AG04449 (cell line): ENCODE data around the gene NEMP1.
"Not testable (repeated sequence)": the region's sequence is repeated elsewhere in the genome, so short reads cannot be mapped to it uniquely, and the experiment has no call there.

Experiments used
- CTCF ChIA-PET: fragments of 350-600 bp; formaldehyde crosslinking; extraction: SDS; loops from one replicate; lab custom pipeline; 2021; ENCODE audit warnings: antibody characterized with exemption; lab: Yijun Ruan, JAX
- POLR2A ChIA-PET: fragments of 400-600, 350-600 bp; formaldehyde crosslinking; extraction: SDS; loops from one replicate; lab custom pipeline; 2020; ENCODE audit warnings: antibody characterized with exemption, inconsistent platforms; lab: Yijun Ruan, JAX
- DNase-seq: peaks from one replicate; pipeline ENCODE4 v3.0.0-alpha.2; 2010; ENCODE audit warnings: low read depth, low spot score
- H3K4me3 ChIP-seq: 2 replicates; pipeline ENCODE4 v1.5.1; 2011; ENCODE audit warnings: low read depth, mild to moderate bottlenecking, control low read depth, low read length
- TF ChIP-seq, protein P1 (sequence below): IDR thresholded peaks from one replicate; pipeline ENCODE4 v1.5.1; 2011; ENCODE audit warnings: mild to moderate bottlenecking, moderate library complexity, low read length, control low read depth, inconsistent platforms; ENCODE audit not compliant: insufficient read depth; ENCODE audit errors: missing control alignments

The NEMP1 gene

DNA sequence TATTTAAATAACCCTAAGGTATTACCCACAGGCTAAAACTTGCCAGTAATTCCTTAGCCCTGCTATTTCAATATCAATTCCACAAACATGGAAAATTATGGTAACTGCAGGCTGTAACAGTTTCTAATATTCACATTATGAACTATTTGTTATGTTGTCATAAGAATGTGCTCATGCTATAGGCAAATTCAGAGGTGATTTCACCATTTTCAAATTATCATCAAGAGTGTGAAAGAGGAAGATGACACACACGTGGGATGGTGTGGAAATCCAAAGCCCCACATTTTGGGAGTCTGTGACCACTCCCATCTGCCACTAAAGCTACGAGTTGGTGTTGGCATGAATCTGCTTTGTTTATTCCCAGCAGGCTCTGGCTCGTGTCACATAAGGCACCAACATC is 22.8 kb downstream of the NEMP1 start:
- no peak for DNase-seq
- POLR2A ChIA-PET, result no interaction called here
- TF ChIP-seq, protein P1, sequence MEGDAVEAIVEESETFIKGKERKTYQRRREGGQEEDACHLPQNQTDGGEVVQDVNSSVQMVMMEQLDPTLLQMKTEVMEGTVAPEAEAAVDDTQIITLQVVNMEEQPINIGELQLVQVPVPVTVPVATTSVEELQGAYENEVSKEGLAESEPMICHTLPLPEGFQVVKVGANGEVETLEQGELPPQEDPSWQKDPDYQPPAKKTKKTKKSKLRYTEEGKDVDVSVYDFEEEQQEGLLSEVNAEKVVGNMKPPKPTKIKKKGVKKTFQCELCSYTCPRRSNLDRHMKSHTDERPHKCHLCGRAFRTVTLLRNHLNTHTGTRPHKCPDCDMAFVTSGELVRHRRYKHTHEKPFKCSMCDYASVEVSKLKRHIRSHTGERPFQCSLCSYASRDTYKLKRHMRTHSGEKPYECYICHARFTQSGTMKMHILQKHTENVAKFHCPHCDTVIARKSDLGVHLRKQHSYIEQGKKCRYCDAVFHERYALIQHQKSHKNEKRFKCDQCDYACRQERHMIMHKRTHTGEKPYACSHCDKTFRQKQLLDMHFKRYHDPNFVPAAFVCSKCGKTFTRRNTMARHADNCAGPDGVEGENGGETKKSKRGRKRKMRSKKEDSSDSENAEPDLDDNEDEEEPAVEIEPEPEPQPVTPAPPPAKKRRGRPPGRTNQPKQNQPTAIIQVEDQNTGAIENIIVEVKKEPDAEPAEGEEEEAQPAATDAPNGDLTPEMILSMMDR, result no peak
- H3K4me3 ChIP-seq, result no peak overlapping the region
- CTCF ChIA-PET, result interaction anchor here (1.7 to 11.6 kb wide), 3 partner anchors 9 to 297 kb away, joined by 5 to 500 read pairs (median 164); partner anchors contain the start of genes MYO1A and ZBTB39

DNA sequence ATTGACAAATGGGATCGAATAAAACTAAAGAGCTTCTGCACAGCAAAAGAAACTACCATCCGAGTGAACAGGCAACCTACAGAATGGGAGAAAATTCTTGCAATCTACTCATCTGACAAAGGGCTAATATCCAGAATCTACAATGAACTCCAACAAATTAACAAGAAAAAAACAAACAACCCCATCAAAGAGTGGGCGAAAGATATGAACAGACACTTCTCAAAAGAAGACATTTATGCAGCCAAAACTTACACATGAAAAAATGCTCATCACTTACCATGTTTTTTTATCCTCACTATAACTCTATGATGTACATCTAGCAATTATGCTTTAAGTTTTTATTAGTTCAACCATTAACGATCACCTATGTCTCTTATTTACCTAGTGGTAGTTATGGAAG is 24.7 kb downstream of the NEMP1 start:
- DNase-seq, POLR2A ChIA-PET, H3K4me3 ChIP-seq: not testable (repeated sequence)
- CTCF ChIA-PET, result interaction anchor here (11.0 kb wide), 1 partner anchor 46 kb away, joined by 92 read pairs; the partner anchor contains the start of gene ZBTB39

- CTCF ChIA-PET, result interaction anchor here (11.0 to 13.2 kb wide), 2 partner anchors 7 to 45 kb away, joined by 92 to 164 read pairs; partner anchors contain the start of gene ZBTB39
- POLR2A ChIA-PET, H3K4me3 ChIP-seq, DNase-seq: not testable (repeated sequence)
Measured at GRCh38 chr12:57053146-57053545, 25.4 kb downstream of the NEMP1 start.

DNA sequence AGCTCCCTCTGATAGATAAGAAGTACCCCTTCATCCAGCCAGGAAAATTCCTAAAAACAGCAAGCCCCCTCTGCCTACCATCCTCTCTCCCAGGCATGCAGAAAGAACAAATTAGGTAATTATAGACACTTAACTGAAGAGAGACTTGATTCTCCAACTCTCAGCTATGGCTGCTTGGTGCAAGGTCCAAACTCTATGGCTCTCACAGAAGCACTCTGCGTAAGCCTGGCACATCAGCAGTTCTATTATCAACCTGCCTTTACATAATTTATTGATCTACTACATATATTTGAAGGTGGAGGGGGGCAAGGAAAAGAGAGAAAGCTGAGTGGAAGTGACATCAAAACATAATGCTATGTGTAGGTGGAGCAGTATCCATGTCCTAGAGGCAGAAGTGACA is 27.6 kb downstream of the NEMP1 start:
- ChIA-PET CTCF (interaction anchor here (1.0 to 13.2 kb wide), 3 partner anchors 9 to 63 kb away, joined by 3 to 164 read pairs (median 92); partner anchors contain the start of gene ZBTB39), POLR2A (no interaction called here)
- DNase-seq, result no peak
- H3K4me3 ChIP-seq, result no peak overlapping the region
- TF ChIP-seq, protein P1, result no peak

GRCh38 chr12:57049890-57050289 is 28.7 kb downstream of the NEMP1 start, which contains the start of gene MYO1A:
Gene MYO1A (minus strand): TSS chr12:57050129. CDS start chr12:57048323, 1,806 bp downstream.
- CTCF ChIA-PET, result interaction anchor here (0.8 to 13.2 kb wide), 4 partner anchors 9 to 42 kb away, joined by 3 to 164 read pairs (median 48); partner anchors contain the start of gene ZBTB39
- POLR2A ChIA-PET, result no interaction called here
- DNase-seq, result no peak
- TF ChIP-seq, protein P1, result no peak
- H3K4me3 ChIP-seq, result no peak within 1 kb of the TSS

- POLR2A ChIA-PET, result no interaction called here
- TF ChIP-seq, protein P1, result no peak
- DNase-seq, result no peak
- CTCF ChIA-PET, result interaction anchor here (1.0 to 13.2 kb wide), 7 partner anchors 11 to 454 kb away, joined by 3 to 164 read pairs (median 5); partner anchors contain the start of gene ZBTB39
- H3K4me3 ChIP-seq, result no peak overlapping the region
Measured at GRCh38 chr12:57049119-57049446, 29.5 kb downstream of the NEMP1 start.

DNA sequence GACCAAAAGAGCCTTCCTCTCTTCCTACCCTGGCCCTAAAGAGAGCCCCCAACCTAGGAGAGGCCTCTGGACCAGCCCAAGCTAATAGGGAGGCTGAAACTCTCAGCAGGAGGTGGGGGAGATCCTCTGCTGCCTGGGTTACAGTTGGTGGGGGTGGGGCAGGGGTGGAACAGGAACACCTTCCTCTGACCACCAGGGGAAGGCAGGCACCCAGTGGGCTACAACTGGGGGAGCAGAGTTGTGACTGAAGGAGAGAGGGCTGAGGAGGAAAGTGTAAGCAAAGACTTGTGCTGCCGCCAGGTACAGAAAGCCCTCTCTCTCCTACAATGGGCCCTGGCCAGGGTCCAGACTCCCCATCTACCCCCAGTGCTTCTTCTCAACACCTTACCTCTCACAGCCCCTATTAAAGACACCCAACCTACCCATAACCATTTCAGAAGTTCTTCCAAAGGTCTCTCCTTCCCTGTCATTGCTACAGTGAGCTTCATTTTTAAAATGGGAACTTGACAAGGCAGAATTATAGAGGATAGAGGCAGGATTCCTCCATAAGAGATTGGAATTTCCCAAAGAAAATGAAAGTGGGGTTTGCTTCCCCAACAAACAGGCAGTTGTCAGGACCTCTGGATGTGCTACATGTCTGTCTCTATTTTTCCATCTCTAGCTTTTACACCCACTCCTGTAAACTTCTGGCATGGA is 30.0 kb downstream of the NEMP1 start:
- H3K4me3 ChIP-seq, result no peak overlapping the region
- TF ChIP-seq, protein P1, result no peak
- ChIA-PET POLR2A (no interaction called here), CTCF (interaction anchor here (0.6 to 13.2 kb wide), 11 partner anchors 10 to 454 kb away, joined by 3 to 164 read pairs (median 4); partner anchors contain the start of gene ZBTB39)
- no peak for DNase-seq
